HEK293 (cell line): Measurements from ENCODE around the gene ADAMTS16.

Experiments used
- CTCF ChIP-seq: fragments of 450-650 bp; formaldehyde crosslinking; IDR thresholded peaks from 2 replicates; pipeline ENCODE4 v1.5.1; 2016; ENCODE audit warnings: missing biosample characterization, missing genetic modification characterization
- HOXA7 ChIP-seq: sonication (generic); formaldehyde crosslinking; IDR thresholded peaks from 2 replicates; pipeline ENCODE4 v1.8.1; 2022; ENCODE audit warnings: missing genetic modification reagents, borderline replicate concordance
- PATZ1 ChIP-seq: fragments of 450-650 bp; formaldehyde crosslinking; IDR thresholded peaks from 2 replicates; pipeline ENCODE4 v1.5.1; 2016; ENCODE audit warnings: missing biosample characterization, missing genetic modification characterization
- REST ChIP-seq: fragments of 450-650 bp; formaldehyde crosslinking; IDR thresholded peaks from 2 replicates; pipeline ENCODE4 v1.5.1; 2016; ENCODE audit warnings: missing biosample characterization, missing genetic modification characterization
- ZBTB20 ChIP-seq: fragments of 450-650 bp; formaldehyde crosslinking; IDR thresholded peaks from 2 replicates; pipeline ENCODE4 v1.5.1; 2016; ENCODE audit warnings: missing biosample characterization, missing genetic modification characterization
- ZNF146 ChIP-seq: fragments of 450-650 bp; formaldehyde crosslinking; IDR thresholded peaks from 2 replicates; pipeline ENCODE4 v1.5.1; 2016; ENCODE audit warnings: missing biosample characterization, missing genetic modification characterization
- ZNF274 ChIP-seq, 2 experiments: fragments of 200-500 bp in 1 of 2; fragments of 450-650 bp in 1 of 2; sonication (Bioruptor generic) in 1 of 2; formaldehyde crosslinking in 1 of 2; IDR thresholded peaks; 2 replicates each; pipeline versions ENCODE4 v1.5.1 to v1.6.1; 2014 to 2016; ENCODE audit warnings: borderline replicate concordance in 1 of 2, inconsistent platforms in 1 of 2, low read length in 1 of 2, missing biosample characterization in 1 of 2, missing genetic modification characterization in 1 of 2
- ZNF555 ChIP-seq: fragments of 450-650 bp; formaldehyde crosslinking; conservative IDR thresholded peaks from 2 replicates; pipeline ENCODE4 v1.5.1; 2017; ENCODE audit warnings: missing biosample characterization, mild to moderate bottlenecking, missing genetic modification characterization, inconsistent platforms
- ZNF561 ChIP-seq: fragments of 450-650 bp; IDR thresholded peaks from 2 replicates; pipeline ENCODE4 v1.5.1; 2018; ENCODE audit warnings: missing biosample characterization, missing genetic modification characterization, borderline replicate concordance
- ZNF639 ChIP-seq: fragments of 450-650 bp; formaldehyde crosslinking; IDR thresholded peaks from 2 replicates; pipeline ENCODE4 v1.5.1; 2016; ENCODE audit warnings: missing biosample characterization, missing genetic modification characterization
- ZNF692 ChIP-seq: fragments of 450-650 bp; formaldehyde crosslinking; IDR thresholded peaks from 2 replicates; pipeline ENCODE4 v1.5.1; 2016; ENCODE audit warnings: missing biosample characterization, missing genetic modification characterization

- TF ChIP-seq CTCF (tag by site-specific recombination) (no peak), ZNF561 (tag by site-specific recombination) (no peak), ZNF146 (tag by site-specific recombination) (no peak), PATZ1 (tag by site-specific recombination) (no peak), ZBTB20 (no peak), REST (tag by site-specific recombination) (no peak), ZNF692 (no peak), ZNF639 (tag by site-specific recombination) (no peak), ZNF555 (tag by site-specific recombination) (no peak), ZNF274 (IDR thresholded peaks at IDR 0.05; ENCODE audit: low read length) (no peak), ZNF274 (tag by site-specific recombination; IDR thresholded peaks at IDR 0.05; ENCODE audit: borderline replicate concordance) (no peak), HOXA7 (CRISPR knock-in tag) (no peak)
Measured at GRCh38 chr5:5124231-5124630, 15.9 kb upstream of the ADAMTS16 start.
